Panc1 (cell line): ENCODE measurements around the gene SPTBN4. TPM values are rescaled to one million over a fixed set of nuclear protein-coding genes. Genes with fewer than 3 reads are reported as not detected.

Experiments
- ATAC-seq: fragments of 200-7000 bp; cut with Tn5 transposase; 2 replicates; pipeline ENCODE4 v1.9.1; 2020; ENCODE audit warnings: mild to moderate bottlenecking, moderate library complexity
- BruUV-seq: library from RNA; stranded (reverse); fragments of 400-500 nt; replicated peaks from 2 replicates; lab custom pipeline; 2021; lab: Mats Ljungman, UMichigan
- CTCF ChIA-PET: fragments of 300-600 bp; sonication (Branson Sonifier 250); formaldehyde crosslinking; loops from one replicate; lab custom pipeline; 2022; ENCODE audit warnings: antibody characterized with exemption; lab: Charles Lee
- POLR2A ChIA-PET: fragments of 300-600 bp; sonication (Branson Sonifier 250); formaldehyde crosslinking; loops from one replicate; lab custom pipeline; 2022; ENCODE audit warnings: antibody characterized with exemption; lab: Charles Lee
- DNase-seq: peaks from one replicate; pipeline ENCODE4 v3.0.0-alpha.2; 2010; ENCODE audit warnings: low read depth, low spot score
- H3K27ac ChIP-seq: 2 replicates; pipeline ENCODE4 v1.5.1; 2011; ENCODE audit warnings: mild to moderate bottlenecking, low read length, inconsistent platforms
- H3K27me3 ChIP-seq: fragments of 200-500 bp; sonication (Bioruptor generic); 2 replicates; pipeline ENCODE4 v1.6.0; 2014; ENCODE audit warnings: low read length, inconsistent platforms; ENCODE audit not compliant: control insufficient read depth, insufficient read depth
- H3K36me3 ChIP-seq: fragments of 200-500 bp; sonication (Bioruptor generic); 2 replicates; pipeline ENCODE4 v1.5.1; 2014; ENCODE audit warnings: inconsistent platforms, mild to moderate bottlenecking, low read length, moderate library complexity; ENCODE audit not compliant: control insufficient read depth, insufficient read depth
- H3K4me1 ChIP-seq: 2 replicates; pipeline ENCODE4 v1.5.1; 2011; ENCODE audit warnings: inconsistent platforms, mild to moderate bottlenecking, low read length, moderate library complexity; ENCODE audit not compliant: control insufficient read depth, insufficient read depth
- H3K4me3 ChIP-seq, 2 experiments: 2 replicates each; pipeline ENCODE4 v1.5.1; 2011 to 2012; ENCODE audit warnings: low read depth in 2 of 2, low read length in 2 of 2, mild to moderate bottlenecking in 2 of 2, inconsistent platforms in 1 of 2, moderate library complexity in 1 of 2
- H3K9me3 ChIP-seq: fragments of 200-500 bp; sonication (Bioruptor generic); 2 replicates; pipeline ENCODE4 v1.5.1; 2014; ENCODE audit warnings: low read depth, mild to moderate bottlenecking, inconsistent platforms, low read length, moderate library complexity; ENCODE audit not compliant: control insufficient read depth, insufficient read depth
- POLR2AphosphoS5 ChIP-seq: IDR thresholded peaks from 2 replicates; pipeline ENCODE4 v1.6.1; 2012; ENCODE audit warnings: mild to moderate bottlenecking, low read depth, low read length, moderate library complexity
- SIN3A ChIP-seq: IDR thresholded peaks from 2 replicates; pipeline ENCODE4 v1.6.1; 2012; ENCODE audit warnings: low read depth, mild to moderate bottlenecking, low read length, moderate library complexity, borderline replicate concordance; ENCODE audit not compliant: insufficient read depth
- TCF7L2 ChIP-seq: IDR thresholded peaks from 2 replicates; pipeline ENCODE4 v1.6.1; 2011; ENCODE audit warnings: mild to moderate bottlenecking, low read depth, low read length, inconsistent platforms
- in situ Hi-C: cut with HindIII; loops from 2 replicates; pipeline ENCODE4 v1.10.0; 2016; ENCODE audit warnings: low sequenced_read_pairs, low pct_unique_long_range_greater_than_20kb
- intact Hi-C: fragments of 100-400 bp; cut with micrococcal nuclease; formaldehyde crosslinking; loops from one replicate; pipeline ENCODE4 v1.10.0; 2022; ENCODE audit not compliant: unreplicated experiment
- total RNA-seq: library from RNA; stranded (reverse); gene quantifications from one replicate; pipeline ENCODE4 v1.2.1, GENCODE V29; 2021; ENCODE audit not compliant: unreplicated experiment
- TF ChIP-seq, protein P1 (sequence below): fragments of 450-650 bp; IDR thresholded peaks from 2 replicates; pipeline ENCODE4 v1.5.1; 2017; ENCODE audit warnings: mild to moderate bottlenecking
- TF ChIP-seq, protein P2 (sequence below), 2 experiments: IDR thresholded peaks; 2 replicates each; pipeline ENCODE4 v1.6.1; 2011 to 2012; ENCODE audit warnings: low read depth in 2 of 2, control low read depth in 1 of 2, low read length in 1 of 2, mild to moderate bottlenecking in 1 of 2, moderate library complexity in 1 of 2; ENCODE audit not compliant: insufficient read depth in 1 of 2

SPTBN4 gene
- total RNA-seq, 1 experiment from 2014 or later, result 1.2 TPM

DNA sequence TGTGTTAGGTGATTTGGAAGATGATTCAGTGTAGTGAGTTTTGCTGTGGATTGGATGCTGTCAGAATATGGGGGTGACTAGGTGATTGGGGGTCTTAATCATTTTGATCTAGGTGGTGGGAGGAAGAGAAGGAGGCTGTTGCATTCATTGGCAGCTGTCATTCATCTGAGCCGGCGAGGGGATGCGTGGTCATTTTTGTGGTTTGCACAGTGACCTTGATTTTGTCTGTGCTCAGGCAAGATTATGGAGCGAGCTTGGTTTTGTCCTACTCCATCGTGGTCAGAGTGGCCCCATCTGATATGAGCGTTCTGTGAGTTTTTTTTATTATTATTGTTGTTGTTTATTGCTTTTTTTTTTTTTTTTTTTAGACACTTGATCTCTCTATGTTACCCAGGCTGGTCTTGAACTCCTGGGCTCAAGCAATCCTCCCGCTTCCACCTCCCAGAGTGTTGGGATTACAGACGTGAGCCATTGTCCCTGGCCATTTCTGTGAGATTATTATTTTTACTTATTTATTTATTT lies 42.0 kb downstream of the SPTBN4 start:
- Histone ChIP-seq H3K36me3 (no peaks in the 10 kb centered on the region), H3K4me3 (no peak overlapping the region), H3K27me3 (peaks cover 2% of the 10 kb centered on the region; the same call in 1 of the 2 replicates), H3K27ac (no peak overlapping the region), H3K4me1 (no peaks in the 10 kb centered on the region), H3K9me3 (no peaks in the 10 kb centered on the region)
- ATAC-seq (no peak), DNase-seq (no peak)
- in situ Hi-C loops, result no loop called here
- no peak for TF ChIP-seq TCF7L2
- no peak for TF ChIP-seq SIN3A
- TF ChIP-seq, protein P1, sequence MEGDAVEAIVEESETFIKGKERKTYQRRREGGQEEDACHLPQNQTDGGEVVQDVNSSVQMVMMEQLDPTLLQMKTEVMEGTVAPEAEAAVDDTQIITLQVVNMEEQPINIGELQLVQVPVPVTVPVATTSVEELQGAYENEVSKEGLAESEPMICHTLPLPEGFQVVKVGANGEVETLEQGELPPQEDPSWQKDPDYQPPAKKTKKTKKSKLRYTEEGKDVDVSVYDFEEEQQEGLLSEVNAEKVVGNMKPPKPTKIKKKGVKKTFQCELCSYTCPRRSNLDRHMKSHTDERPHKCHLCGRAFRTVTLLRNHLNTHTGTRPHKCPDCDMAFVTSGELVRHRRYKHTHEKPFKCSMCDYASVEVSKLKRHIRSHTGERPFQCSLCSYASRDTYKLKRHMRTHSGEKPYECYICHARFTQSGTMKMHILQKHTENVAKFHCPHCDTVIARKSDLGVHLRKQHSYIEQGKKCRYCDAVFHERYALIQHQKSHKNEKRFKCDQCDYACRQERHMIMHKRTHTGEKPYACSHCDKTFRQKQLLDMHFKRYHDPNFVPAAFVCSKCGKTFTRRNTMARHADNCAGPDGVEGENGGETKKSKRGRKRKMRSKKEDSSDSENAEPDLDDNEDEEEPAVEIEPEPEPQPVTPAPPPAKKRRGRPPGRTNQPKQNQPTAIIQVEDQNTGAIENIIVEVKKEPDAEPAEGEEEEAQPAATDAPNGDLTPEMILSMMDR, result no peak
- TF ChIP-seq, protein P2, sequence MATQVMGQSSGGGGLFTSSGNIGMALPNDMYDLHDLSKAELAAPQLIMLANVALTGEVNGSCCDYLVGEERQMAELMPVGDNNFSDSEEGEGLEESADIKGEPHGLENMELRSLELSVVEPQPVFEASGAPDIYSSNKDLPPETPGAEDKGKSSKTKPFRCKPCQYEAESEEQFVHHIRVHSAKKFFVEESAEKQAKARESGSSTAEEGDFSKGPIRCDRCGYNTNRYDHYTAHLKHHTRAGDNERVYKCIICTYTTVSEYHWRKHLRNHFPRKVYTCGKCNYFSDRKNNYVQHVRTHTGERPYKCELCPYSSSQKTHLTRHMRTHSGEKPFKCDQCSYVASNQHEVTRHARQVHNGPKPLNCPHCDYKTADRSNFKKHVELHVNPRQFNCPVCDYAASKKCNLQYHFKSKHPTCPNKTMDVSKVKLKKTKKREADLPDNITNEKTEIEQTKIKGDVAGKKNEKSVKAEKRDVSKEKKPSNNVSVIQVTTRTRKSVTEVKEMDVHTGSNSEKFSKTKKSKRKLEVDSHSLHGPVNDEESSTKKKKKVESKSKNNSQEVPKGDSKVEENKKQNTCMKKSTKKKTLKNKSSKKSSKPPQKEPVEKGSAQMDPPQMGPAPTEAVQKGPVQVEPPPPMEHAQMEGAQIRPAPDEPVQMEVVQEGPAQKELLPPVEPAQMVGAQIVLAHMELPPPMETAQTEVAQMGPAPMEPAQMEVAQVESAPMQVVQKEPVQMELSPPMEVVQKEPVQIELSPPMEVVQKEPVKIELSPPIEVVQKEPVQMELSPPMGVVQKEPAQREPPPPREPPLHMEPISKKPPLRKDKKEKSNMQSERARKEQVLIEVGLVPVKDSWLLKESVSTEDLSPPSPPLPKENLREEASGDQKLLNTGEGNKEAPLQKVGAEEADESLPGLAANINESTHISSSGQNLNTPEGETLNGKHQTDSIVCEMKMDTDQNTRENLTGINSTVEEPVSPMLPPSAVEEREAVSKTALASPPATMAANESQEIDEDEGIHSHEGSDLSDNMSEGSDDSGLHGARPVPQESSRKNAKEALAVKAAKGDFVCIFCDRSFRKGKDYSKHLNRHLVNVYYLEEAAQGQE (IDR thresholded peaks at IDR 0.05; ENCODE audit: insufficient read depth in 1 of 2, low read depth in 2 of 2, low read length in 1 of 2), result no peak
- no peak for TF ChIP-seq POLR2AphosphoS5
- BruUV-seq, result no TSS peak
- ChIA-PET POLR2A (no interaction called here), CTCF (interaction anchor here (0.7 kb wide), 1 partner anchor 18 kb away, joined by 8 read pairs; no protein-coding TSS in a partner anchor)
- intact Hi-C loops, result no loop called here

- H3K27me3 ChIP-seq, result peaks cover 2% of the 10 kb centered on the region; the same call in 1 of the 2 replicates
- no peaks in the 10 kb centered on the region for H3K9me3 ChIP-seq
- TF ChIP-seq TCF7L2 (no peak), POLR2AphosphoS5 (no peak), SIN3A (no peak)
- TF ChIP-seq, protein P1, result no peak
- no peaks in the 10 kb centered on the region for H3K4me1 ChIP-seq
- no peak overlapping the region for H3K27ac ChIP-seq
- in situ Hi-C loops, result no loop called here
- BruUV-seq, result no TSS peak
- no peak overlapping the region for H3K4me3 ChIP-seq
- ChIA-PET POLR2A (no interaction called here), CTCF (no interaction called here)
- DNase-seq, result no peak
- no peak for ATAC-seq
- intact Hi-C loops, result no loop called here
- H3K36me3 ChIP-seq, result no peaks in the 10 kb centered on the region
These were observed 43.8 kb downstream of the SPTBN4 start for GRCh38 chr19:40510526-40511115.
